Mucosa of descending colon (tissue), 3 donors: ENCODE data around the gene SLIT3. TPM values are rescaled to one million over a fixed set of nuclear protein-coding genes. Genes with fewer than 3 reads are reported as not detected.

ENCODE experiments used
- ATAC-seq: fragments of 200-7000 bp; cut with Tn5 transposase; one replicate; pipeline ENCODE4 v1.9.1; 2020; ENCODE audit warnings: mild to moderate bottlenecking, moderate library complexity
- DNase-seq, 3 donors: peaks; one replicate each; pipeline ENCODE4 v3.0.0-alpha.2; 2020
- H3K36me3 ChIP-seq: fragments of 200-600 bp; one replicate; pipeline ENCODE4 v1.8.0; 2021; ENCODE audit warnings: low read depth, mild to moderate bottlenecking
- H3K4me1 ChIP-seq: fragments of 200-600 bp; one replicate; pipeline ENCODE4 v1.8.0; 2021; ENCODE audit warnings: low read depth, mild to moderate bottlenecking
- H3K4me3 ChIP-seq: fragments of 200-600 bp; one replicate; pipeline ENCODE4 v1.8.0; 2021; ENCODE audit warnings: mild to moderate bottlenecking
- H3K9me3 ChIP-seq: fragments of 200-600 bp; one replicate; pipeline ENCODE4 v1.8.0; 2021; ENCODE audit warnings: mild to moderate bottlenecking
- CTCF ChIP-seq: fragments of 200-600 bp; IDR thresholded peaks from one replicate; pipeline ENCODE4 v1.8.0; 2022; ENCODE audit warnings: antibody characterized with exemption, mild to moderate bottlenecking
- intact Hi-C, 2 donors: fragments of 100-400 bp; cut with DNase I in 1 of 2; cut with micrococcal nuclease in 1 of 2; formaldehyde crosslinking; loops; one replicate each; pipeline versions ENCODE4 v1.11.0 to v1.11.1; 2022; cut with DNase I, micrococcal nuclease
- total RNA-seq, 3 donors: library from RNA; stranded (reverse); fragmentation: NEBNext Ultra II Directional in 2 of 3; extraction: Animal tissue kit (Norgen Biotek cat#: 25700) in 2 of 3; gene quantifications; one replicate each; pipeline versions ENCODE4 v1.2.1 to v1.2.4, GENCODE V29; 2021 to 2023
- donor health status: DM: no; HTN: no; CAD: no; lungs with moderate emphysema.
- donor health status: DM: no; HTN: no; CAD: no.
- donor health status: DM: no; HTN: yes; CAD: no.

SLIT3 gene
- total RNA-seq, 3 donors from 2014 or later, result 4.2 to 25.5 (median 16.1) TPM

GRCh38 chr5:169025491-169025890 lies 275.4 kb downstream of the SLIT3 start:
- no peak for DNase-seq
- intact Hi-C loops, result no loop called here
- ATAC-seq, result no peak
- Histone ChIP-seq H3K4me1 (no peaks in the 10 kb centered on the region), H3K36me3 (no peaks in the 10 kb centered on the region), H3K9me3 (no peaks in the 10 kb centered on the region), H3K4me3 (no peak overlapping the region)
- TF ChIP-seq CTCF, result no peak

DNA sequence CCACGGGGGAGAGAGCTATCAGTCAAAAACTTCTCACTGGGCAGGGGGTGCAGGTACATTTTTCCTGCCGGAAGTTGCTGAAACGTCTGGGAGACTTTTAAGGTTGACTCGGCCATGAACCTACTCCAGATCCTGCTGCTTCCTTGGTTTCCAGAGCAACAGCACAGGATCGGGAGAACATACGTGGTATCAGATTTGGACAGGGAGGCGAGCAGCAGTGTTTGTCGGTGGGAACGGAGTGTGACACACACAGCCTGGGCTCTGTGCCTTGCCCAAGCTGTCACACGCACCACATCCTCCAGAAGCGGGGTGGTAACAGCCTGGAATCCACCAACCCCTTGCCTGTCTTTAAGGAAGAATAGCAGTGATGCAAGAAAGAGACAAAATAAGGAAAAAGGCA lies 276.5 kb downstream of the SLIT3 start:
- no peak for ATAC-seq
- no peak for DNase-seq
- TF ChIP-seq CTCF, result no peak
- H3K4me1 ChIP-seq, result no peaks in the 10 kb centered on the region
- no peaks in the 10 kb centered on the region for H3K9me3 ChIP-seq
- H3K36me3 ChIP-seq, result no peaks in the 10 kb centered on the region
- intact Hi-C loops, result no loop called here
- no peak overlapping the region for H3K4me3 ChIP-seq

- TF ChIP-seq CTCF, result no peak
- H3K4me1 ChIP-seq, result no peaks in the 10 kb centered on the region
- no peaks in the 10 kb centered on the region for H3K9me3 ChIP-seq
- DNase-seq (peak in 1 of 3 donors; percentile 8), ATAC-seq (peak; percentile 33)
- no peaks in the 10 kb centered on the region for H3K36me3 ChIP-seq
- intact Hi-C loops, result no loop called here
- no peak overlapping the region for H3K4me3 ChIP-seq
These were observed 278.2 kb downstream of the SLIT3 start for GRCh38 chr5:169022718-169023117.

GRCh38 chr5:169020102-169020501 lies 280.8 kb downstream of the SLIT3 start:
- DNase-seq, result peak in 1 of 3 donors; percentile 27
- no peak overlapping the region for H3K4me3 ChIP-seq
- ATAC-seq, result peak; percentile 56
- H3K36me3 ChIP-seq, result no peaks in the 10 kb centered on the region
- H3K4me1 ChIP-seq, result no peaks in the 10 kb centered on the region
- no peaks in the 10 kb centered on the region for H3K9me3 ChIP-seq
- intact Hi-C loops, result no loop called here
- no peak for TF ChIP-seq CTCF

DNA sequence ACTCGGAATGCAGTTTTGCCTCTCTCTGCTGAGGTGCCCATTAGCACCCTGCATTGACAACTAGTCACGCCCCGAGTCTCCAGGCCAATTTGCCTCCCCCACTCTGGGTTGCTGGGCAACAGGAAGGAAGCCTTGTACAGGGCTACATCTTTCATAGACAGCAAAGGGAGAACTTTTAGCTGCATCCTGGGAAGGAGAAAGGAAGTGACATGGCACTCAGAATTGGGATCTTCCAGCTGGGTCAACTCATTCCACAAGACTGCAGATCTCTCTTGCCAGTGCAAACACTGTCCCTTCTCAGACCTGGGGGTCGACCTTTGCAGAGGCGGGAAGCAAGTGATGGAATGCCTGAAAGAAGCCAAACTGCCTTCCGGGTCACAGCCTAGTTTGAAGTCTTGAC lies 282.0 kb downstream of the SLIT3 start:
- H3K4me3 ChIP-seq, result no peak overlapping the region
- intact Hi-C loops, result no loop called here
- TF ChIP-seq CTCF, result no peak
- ATAC-seq, result no peak
- H3K4me1 ChIP-seq, result no peaks in the 10 kb centered on the region
- DNase-seq, result no peak
- H3K36me3 ChIP-seq, result no peaks in the 10 kb centered on the region
- H3K9me3 ChIP-seq, result no peaks in the 10 kb centered on the region

- intact Hi-C loops, result no loop called here
- ATAC-seq (no peak), DNase-seq (no peak)
- TF ChIP-seq CTCF, result no peak
- no peaks in the 10 kb centered on the region for H3K4me1 ChIP-seq
- no peak overlapping the region for H3K4me3 ChIP-seq
- H3K36me3 ChIP-seq, result no peaks in the 10 kb centered on the region
- H3K9me3 ChIP-seq, result no peaks in the 10 kb centered on the region
These were observed 284.9 kb downstream of the SLIT3 start for GRCh38 chr5:169015991-169016390.
